ENCODE data around the gene KIF24.
"Not testable (repeated sequence)": the region's sequence is repeated elsewhere in the genome, so short reads cannot be mapped to it uniquely, and the experiment has no call there.

Gene KIF24

DNA sequence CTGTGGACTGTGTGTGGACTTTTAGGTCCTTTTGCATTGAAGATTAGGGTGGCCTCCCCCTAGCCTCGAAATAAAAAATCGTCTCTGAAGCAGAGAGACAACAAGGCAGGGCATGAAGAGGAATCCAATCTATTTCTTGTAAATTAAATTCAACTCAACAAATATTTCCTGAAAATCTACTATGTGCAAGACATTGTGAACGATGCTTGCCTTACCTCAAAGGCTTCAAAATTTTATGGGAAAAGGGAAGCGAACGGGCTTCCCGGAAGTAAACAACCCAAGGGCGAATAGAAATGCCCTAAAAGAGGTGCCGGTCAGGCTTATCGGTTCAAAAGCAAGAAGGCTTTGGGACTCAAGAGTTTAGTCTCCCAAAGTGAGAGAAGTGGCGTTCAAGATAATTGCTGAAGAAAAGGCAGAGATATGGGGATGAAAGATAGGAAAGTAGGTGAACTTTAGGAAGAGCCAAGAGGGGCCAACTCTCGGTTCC, 525 bp downstream of the KIF24 start:
- no peak for DNase-seq (ENCODE audit: low spot score)

DNA sequence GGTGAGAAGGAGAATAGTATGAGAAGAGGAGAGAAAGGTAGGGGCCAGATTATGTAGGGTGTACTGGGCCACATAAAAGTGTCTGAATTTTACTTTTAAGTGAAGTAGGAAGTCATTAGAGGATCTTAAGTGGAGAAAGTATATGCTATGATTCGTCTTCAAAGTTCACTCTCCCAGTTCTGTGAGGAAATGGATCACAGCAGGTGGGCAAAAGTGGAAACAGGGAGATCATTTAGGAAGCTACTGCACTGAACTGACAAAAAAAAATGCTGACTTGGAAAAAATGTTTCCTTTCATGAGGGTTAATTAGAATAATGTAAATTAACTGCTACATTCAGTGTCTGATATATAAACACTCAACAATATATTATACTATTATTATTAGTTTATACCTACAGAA, 2.4 kb downstream of the KIF24 start:
- no peak for DNase-seq (ENCODE audit: low spot score)

DNA sequence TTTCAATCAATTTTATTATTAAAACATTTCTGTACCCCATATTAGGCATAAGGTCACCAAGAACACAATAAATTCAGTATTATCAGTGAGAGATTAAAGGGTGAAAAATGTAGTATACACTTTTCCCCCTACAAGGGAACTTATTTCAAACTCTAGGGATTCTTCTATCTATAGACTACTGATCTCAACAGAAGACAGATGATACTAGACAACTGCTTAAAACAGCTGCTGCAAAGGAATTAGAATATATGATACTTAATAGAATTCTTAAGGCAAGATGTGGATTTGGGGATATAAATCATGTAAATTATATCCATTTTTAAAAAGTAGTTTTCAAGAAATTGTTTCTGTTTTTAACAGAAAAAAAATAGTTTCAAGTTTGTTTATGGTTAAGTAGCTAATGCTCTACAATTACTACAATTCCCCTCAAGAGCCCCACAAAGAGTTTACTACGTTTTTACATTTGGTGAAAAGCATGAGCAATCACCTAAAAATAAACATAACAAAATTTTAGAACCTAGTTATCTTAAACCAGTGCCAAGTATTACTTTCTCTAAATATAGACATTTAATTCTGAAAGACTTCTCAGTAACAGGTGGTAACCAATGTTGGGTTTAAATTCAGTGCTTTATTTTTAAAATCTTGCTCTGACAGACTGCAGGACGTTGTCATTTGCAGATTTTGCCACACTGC, 6.0 kb downstream of the KIF24 start:
- no peak for DNase-seq (ENCODE audit: low spot score)

DNA sequence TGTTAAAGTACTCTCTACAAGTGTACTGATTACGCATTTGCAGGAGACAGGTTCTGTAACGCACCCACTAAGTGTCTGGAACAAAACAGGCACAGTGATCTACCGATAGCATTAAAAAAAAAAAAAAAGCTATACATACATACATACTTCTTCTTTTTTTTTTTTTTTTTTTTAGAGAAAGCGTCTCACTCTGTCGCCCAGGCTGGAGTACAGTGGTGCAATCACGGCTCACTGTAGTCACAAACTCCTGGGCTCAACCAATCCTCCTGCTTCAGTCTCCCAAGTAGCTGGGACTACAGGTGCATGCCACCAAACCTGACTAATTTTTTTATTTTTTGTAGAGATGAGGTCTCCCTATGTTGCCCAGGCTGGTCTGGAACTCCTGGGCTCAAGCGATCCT, 7.6 kb downstream of the KIF24 start:
- DNase-seq (ENCODE audit: low spot score), result no peak

DNA sequence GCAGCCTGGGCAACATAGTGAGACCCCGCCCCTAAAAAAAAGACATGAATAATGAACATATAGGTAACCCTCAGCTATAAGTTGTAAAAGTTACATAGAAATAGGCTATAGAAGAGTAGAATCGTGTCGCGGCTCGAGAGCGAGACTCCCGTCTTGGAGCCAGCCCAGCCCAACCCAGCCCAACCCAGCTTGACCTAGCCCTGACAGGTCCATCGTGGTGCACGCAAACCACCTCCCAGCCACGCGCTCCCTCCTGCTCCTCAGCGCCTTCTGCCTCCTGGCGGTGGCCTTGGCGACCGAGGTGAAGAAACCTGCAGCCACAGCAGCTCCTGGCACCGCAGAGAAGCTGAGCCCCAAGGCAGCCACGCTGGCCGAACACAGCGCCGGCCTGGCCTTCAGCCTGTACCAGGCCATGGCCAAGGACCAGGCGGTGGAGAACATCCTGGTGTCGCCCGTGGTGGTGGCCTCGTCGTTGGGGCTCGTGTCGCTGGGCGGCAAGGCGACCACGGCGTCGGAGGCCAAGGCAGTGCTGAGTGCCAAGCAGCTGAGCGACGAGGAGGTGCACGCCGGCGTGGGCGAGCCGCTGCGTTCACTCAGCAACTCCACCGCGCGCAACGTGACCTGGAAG, 10.8 kb downstream of the KIF24 start:
- no peak for DNase-seq (ENCODE audit: low spot score)

DNA sequence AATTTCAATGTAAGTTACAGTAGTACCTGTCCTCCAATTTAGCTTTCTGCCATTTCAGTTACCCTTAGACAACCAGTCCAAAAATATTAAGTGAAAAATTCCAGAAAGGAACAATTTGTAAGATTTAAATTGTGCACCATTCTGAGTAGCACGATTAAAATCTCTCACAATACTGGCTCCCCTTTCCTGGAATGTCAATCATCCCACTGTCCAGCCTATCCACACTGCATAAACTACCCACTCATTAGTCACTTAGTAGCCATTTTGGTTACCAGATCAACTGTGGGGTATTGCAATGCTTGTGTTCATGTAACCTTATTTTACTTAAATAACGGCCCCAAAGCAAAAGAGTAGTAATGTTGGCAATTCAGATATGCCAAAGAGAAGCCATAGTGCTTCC, 11.6 kb downstream of the KIF24 start:
- DNase-seq (ENCODE audit: low spot score), result no peak

DNA sequence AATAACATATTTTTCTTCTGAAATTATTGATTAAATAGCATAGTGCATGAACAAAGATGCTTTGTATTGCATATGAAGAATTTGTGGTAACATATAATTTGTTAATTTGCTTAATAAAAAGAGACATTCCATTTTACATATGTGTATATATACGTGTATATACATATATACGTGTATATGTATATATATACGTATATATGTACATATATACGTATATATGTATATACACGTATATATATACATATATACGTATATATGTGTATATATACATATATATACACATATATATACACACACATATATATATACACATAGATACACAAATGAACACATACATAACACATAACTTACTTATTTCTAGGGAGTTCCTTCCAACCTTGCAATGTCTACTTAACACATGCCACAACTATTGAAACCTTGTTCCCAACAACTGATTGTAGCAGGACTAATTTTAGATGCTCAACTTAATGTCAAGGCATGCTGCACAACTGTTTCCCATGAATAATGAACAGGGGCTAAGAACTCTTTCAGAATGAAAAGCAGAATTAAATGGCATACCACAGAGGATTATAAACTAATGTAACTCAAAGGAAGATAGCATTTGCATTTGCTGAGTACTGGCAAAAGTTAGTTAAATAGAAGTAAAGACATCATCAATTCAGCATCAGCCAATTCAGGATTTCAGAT, 17.4 kb downstream of the KIF24 start:
- no peak for DNase-seq (ENCODE audit: low spot score)

DNA sequence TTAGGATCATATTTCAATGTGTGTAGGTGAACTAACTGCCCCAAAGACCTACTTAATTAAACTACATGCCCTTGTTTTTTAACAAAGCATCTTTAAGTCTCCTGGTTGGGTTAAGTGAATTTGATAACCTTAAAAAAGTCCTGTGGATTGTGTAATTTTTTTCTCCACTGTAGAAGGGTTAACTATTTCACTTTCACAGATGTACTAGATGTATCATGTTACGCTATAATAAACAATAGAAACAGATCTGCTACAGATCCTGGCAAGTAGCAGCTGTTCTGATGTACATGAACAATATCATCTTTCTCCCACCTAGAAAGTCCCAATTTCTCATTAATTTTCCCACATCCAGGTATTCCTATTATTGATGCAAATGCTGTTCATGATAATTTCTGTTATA, 18.9 kb downstream of the KIF24 start:
- DNase-seq (ENCODE audit: low spot score), result no peak

DNA sequence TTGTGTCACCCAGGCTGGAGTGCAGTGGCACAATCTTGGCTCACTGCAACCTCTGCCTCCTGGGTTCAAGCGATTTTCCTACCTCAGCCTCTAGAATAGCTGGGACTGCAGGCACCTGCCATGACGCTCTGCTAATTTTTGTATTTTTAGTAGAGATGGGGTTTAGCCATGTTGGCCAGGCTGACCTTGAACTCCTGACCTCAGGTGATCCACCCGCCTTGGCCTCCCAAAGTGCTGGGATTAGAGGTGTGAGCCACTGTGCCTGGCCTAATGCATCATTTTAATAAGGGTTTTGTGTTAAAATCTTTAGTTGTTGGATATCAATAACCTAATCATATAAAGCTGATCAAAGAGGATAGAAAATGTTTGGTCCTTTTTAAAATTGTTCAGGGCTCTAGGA, 20.8 kb downstream of the KIF24 start:
- DNase-seq (ENCODE audit: low spot score), result not testable (repeated sequence)

DNA sequence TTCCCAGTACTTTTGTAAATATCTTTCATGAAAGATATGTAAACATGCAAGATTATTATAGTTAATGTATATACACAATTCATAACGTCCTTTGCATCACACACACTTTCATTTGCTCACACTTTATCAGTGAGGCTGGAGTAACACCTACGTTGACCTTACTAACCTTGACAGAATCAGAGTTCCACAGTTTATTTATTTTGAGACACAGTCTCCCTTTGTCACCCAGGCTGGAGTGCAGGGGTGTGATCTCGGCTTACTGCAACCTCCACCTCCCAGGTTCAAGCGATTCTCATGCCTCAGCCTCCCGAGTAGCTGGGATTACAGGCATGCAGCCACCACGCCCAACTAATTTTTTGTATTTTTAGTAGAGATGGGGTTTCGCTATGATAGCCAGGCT, 28.0 kb downstream of the KIF24 start:
- DNase-seq (ENCODE audit: low spot score), result not testable (repeated sequence)

DNA sequence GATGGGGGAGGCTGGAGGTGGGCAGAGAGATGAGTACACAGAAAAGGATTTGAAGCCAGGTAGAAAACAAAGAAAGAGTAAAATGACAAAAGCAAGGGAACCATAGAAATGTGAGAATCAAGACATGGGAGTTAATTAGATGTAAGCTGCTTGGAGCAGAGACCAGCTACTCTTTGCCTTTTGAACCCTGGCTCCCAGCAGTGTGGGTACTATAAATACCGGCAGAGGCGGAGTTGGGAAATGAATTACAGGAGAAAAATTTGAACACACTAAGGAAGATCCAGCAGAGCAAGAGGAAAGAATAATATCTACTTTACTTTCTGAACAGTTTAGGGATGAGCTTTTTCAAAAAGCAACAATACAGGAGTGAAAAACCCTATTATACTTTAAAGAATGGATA, 36.5 kb downstream of the KIF24 start:
- DNase-seq (ENCODE audit: low spot score), result no peak

DNA sequence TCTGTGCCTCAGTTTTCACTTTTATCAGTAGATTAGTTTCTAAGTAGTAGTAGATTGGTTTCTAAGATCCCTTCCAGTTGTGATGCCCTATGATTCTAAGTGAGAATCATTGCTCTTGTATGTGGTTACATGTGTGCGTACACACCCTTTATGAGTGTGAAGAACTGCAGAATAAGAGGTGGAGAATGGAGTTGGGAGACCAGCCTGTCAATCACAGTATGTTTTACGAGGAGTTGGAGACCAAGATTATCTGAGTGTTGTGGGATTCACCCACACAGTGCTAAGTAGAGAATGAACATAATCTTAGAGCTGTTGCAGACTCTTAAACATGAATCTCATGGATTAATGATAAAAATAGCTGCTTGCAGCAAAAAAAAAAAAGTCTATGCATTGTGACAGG, 37.6 kb downstream of the KIF24 start:
- no peak for DNase-seq (ENCODE audit: low spot score)

DNA sequence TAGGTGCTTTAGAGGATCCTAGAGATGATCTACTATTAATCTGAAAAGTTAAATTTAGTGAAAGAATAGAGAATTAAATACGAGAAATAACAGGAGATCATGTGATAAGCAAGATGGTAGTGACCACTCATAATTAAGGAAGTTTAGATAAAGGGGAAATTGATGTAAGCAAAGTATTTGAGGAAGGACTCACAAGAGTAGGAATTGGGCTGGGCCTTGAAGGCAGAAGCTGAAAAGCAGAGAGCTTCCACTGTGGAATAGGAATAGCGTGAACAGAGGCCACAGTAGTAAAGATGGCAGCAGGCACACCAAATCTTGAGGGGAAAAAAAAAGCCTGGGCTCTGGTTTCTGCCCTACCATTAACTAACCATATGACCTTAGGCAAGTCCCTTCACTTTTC, 38.0 kb downstream of the KIF24 start:
- DNase-seq (ENCODE audit: low spot score), result peak; percentile 11

DNA sequence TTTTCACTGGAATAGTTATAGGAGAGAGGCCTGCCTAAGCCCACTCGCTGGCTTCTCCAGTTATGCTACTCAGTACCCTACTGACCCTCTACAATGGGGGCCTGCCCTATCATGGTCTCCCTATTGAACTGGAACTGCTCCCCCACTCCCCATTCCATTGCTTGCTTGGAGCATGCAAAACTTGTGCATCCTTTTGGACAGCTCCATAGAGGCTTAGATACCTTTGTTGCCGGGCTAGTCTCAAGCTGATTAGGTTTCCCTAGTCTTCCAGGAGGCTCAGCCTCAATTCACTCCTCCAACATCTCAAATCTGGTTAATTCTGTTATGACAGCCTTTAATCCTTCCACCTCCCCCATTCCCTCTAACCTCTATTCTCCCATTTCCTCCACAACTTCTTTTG, 39.9 kb downstream of the KIF24 start:
- DNase-seq (ENCODE audit: low spot score), result no peak

DNA sequence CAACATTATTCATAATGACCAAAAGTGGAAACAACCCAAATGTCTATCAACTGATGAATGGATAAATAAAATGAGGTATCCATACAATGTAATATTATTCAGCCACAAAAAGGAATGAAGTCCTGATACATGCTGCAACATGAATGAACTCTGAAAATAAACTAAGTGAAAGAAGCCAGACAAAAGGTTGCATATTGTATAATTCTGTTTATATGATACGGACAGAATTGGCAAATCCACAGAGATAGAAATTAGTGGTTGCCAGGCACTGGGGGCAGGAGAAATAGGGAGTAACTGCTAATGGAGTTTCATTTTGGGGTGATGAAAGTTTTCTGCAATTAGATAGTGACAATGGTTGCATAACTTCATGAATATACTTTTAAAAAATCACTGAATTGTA, 47.0 kb downstream of the KIF24 start:
- no peak for DNase-seq (ENCODE audit: low spot score)

DNA sequence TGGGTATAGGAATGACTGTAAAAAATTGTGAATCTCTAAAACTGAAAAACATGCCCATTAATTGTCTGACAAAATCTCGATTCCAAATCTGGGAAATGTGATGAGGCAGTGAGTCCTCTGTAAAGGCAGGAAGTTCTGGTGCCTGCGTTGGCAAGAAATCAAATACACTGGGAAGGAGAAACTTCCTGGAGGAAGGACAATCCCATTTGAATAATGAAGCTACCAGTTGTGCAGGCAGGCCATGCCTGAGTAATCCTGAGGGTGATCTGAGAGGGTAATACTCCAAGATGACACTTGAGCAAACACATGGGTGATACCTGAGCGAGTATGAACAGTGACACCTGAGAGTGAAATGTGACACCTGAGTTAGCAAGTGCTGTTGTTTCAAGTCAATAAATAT, 49.7 kb downstream of the KIF24 start:
- no peak for DNase-seq (ENCODE audit: low spot score)
